ENCODE measurements around the gene APOO. TPM values are rescaled to one million over a fixed set of nuclear protein-coding genes. Genes with fewer than 3 reads are reported as not detected.
"Not testable (repeated sequence)": the region's sequence is repeated elsewhere in the genome, so short reads cannot be mapped to it uniquely, and the experiment has no call there.

Gene APOO
- total RNA-seq, 2 donors from 2014 or later, result 13.7 to 13.9 TPM

GRCh38 chrX:23908219-23909004 lies 674 bp upstream of the APOO start:
- intact Hi-C loops (cut with DNase I), result loop anchor here (10.0 kb wide), 2 partner anchors 124 to 214 kb away; partner anchors contain the start of gene SAT1 (in 1 of the 2)
- DNase-seq (ENCODE audit: low spot score), result no peak

- no peak for DNase-seq (ENCODE audit: low spot score)
- intact Hi-C loops (cut with DNase I), result loop anchor here (10.0 kb wide), 2 partner anchors 122 to 212 kb away; partner anchors contain the start of gene SAT1 (in 1 of the 2)
Measured at GRCh38 chrX:23907111-23907497, 634 bp downstream of the APOO start.

- DNase-seq (ENCODE audit: low spot score), result no peak
- intact Hi-C loops (cut with DNase I), result loop anchor here (5.0 to 10.0 kb wide), 3 partner anchors 119 to 209 kb away; partner anchors contain the start of gene SAT1 (in 1 of the 2)
Measured at GRCh38 chrX:23904096-23904495, 3.6 kb downstream of the APOO start.

GRCh38 chrX:23902419-23902818 lies 5.3 kb downstream of the APOO start:
- intact Hi-C loops (cut with DNase I), result loop anchor here (5.0 to 10.0 kb wide), 3 partner anchors 118 to 208 kb away; partner anchors contain the start of gene SAT1 (in 1 of the 2)
- DNase-seq (ENCODE audit: low spot score), result no peak

GRCh38 chrX:23901805-23902204 lies 5.9 kb downstream of the APOO start:
- intact Hi-C loops (cut with DNase I), result loop anchor here (5.0 to 10.0 kb wide), 3 partner anchors 117 to 207 kb away; partner anchors contain the start of gene SAT1 (in 1 of the 2)
- no peak for DNase-seq (ENCODE audit: low spot score)

GRCh38 chrX:23901060-23901459 lies 6.7 kb downstream of the APOO start:
- DNase-seq (ENCODE audit: low spot score), result no peak
- intact Hi-C loops (cut with DNase I), result loop anchor here (5.0 to 10.0 kb wide), 3 partner anchors 116 to 206 kb away; partner anchors contain the start of gene SAT1 (in 1 of the 2)

- no peak for DNase-seq (ENCODE audit: low spot score)
- intact Hi-C loops (cut with DNase I), result loop anchor here (5.0 to 10.0 kb wide), 3 partner anchors 116 to 206 kb away; partner anchors contain the start of gene SAT1 (in 1 of the 2)
Measured at GRCh38 chrX:23900220-23900797, 7.4 kb downstream of the APOO start.

- DNase-seq (ENCODE audit: low spot score), result no peak
- intact Hi-C loops (cut with DNase I), result no loop called here
Measured at GRCh38 chrX:23898412-23898959, 9.3 kb downstream of the APOO start.

GRCh38 chrX:23896981-23897380 lies 10.8 kb downstream of the APOO start:
- intact Hi-C loops (cut with DNase I), result no loop called here
- DNase-seq (ENCODE audit: low spot score), result no peak

- DNase-seq (ENCODE audit: low spot score); intact Hi-C loops (cut with DNase I): not testable (repeated sequence)
Measured at GRCh38 chrX:23896539-23896938, 11.2 kb downstream of the APOO start.

GRCh38 chrX:23894993-23895392 lies 12.7 kb downstream of the APOO start:
- intact Hi-C loops (cut with DNase I); DNase-seq (ENCODE audit: low spot score): not testable (repeated sequence)

GRCh38 chrX:23890933-23891332 lies 16.8 kb downstream of the APOO start:
- intact Hi-C loops (cut with DNase I), result no loop called here
- no peak for DNase-seq (ENCODE audit: low spot score)

- intact Hi-C loops (cut with DNase I), result no loop called here
- DNase-seq (ENCODE audit: low spot score), result no peak
Measured at GRCh38 chrX:23888887-23889501, 18.7 kb downstream of the APOO start.

GRCh38 chrX:23887918-23888317 lies 19.8 kb downstream of the APOO start:
- intact Hi-C loops (cut with DNase I), result no loop called here

GRCh38 chrX:23887451-23887850 lies 20.3 kb downstream of the APOO start:
- intact Hi-C loops (cut with DNase I), result no loop called here
- DNase-seq (ENCODE audit: low spot score), result no peak

More at GRCh38 chrX:23887918-23888317, 19.8 kb downstream of the APOO start:
- DNase-seq (ENCODE audit: low spot score), result no peak

GRCh38 chrX:23885803-23886202 lies 21.9 kb downstream of the APOO start:
- intact Hi-C loops (cut with DNase I), result no loop called here
- no peak for DNase-seq (ENCODE audit: low spot score)

- intact Hi-C loops (cut with DNase I), result no loop called here
- no peak for DNase-seq (ENCODE audit: low spot score)
Measured at GRCh38 chrX:23884427-23885024, 23.2 kb downstream of the APOO start.

- DNase-seq (ENCODE audit: low spot score), result no peak
- intact Hi-C loops (cut with DNase I), result no loop called here
Measured at GRCh38 chrX:23883737-23884354, 23.9 kb downstream of the APOO start.
